Endothelial cell of umbilical vein (primary cell): ENCODE results near the gene NFATC3.

Source experiments
- CTCF ChIP-seq, 2 donors: IDR thresholded peaks; 1 replicate in 1 of 2; 2 replicates in 1 of 2; pipeline ENCODE4 v1.5.1; 2011; ENCODE audit warnings: low read length in 2 of 2, mild to moderate bottlenecking in 2 of 2, moderate library complexity in 2 of 2, control low read depth in 1 of 2, inconsistent platforms in 1 of 2, low read depth in 1 of 2; ENCODE audit not compliant: insufficient read depth in 1 of 2; ENCODE audit errors: extremely low read depth in 1 of 2
- EZH2 ChIP-seq: IDR thresholded peaks from 2 replicates; pipeline ENCODE4 v1.6.1; 2012; ENCODE audit warnings: borderline replicate concordance, low read depth, mild to moderate bottlenecking, moderate library complexity, low read length, inconsistent platforms; ENCODE audit not compliant: severe bottlenecking
- MAX ChIP-seq: IDR thresholded peaks from 2 replicates; pipeline ENCODE4 v1.6.1; 2011; ENCODE audit not compliant: insufficient read depth, insufficient read length
- POLR2A ChIP-seq: IDR thresholded peaks from 2 replicates; pipeline ENCODE4 v1.6.1; 2012; ENCODE audit warnings: low read depth, mild to moderate bottlenecking, control low read depth, low read length

- TF ChIP-seq CTCF (IDR thresholded peaks at IDR 0.05; ENCODE audit: extremely low read depth in 1 of 2, insufficient read depth in 1 of 2, low read depth in 1 of 2, low read length in 2 of 2) (no peak), EZH2 (no peak), MAX (no peak), POLR2A (no peak)
These were observed 103.0 kb downstream of the NFATC3 start for GRCh38 chr16:68188170-68188569.
